A549 treated with RU486 at 1 μM for 4 hours (cell line): ENCODE measurements around the gene GCA. TPM values are rescaled to one million over a fixed set of nuclear protein-coding genes. Genes with fewer than 3 reads are reported as not detected.

Experiments
- total RNA-seq: library from RNA; stranded (reverse); fragments of 200-300 nt; extraction: Qiagen RNA extraction; gene quantifications from 5 replicates; pipeline ENCODE4 v1.2.3, GENCODE V29; 2022; ENCODE audit warnings: low read depth

The GCA gene, protein sequence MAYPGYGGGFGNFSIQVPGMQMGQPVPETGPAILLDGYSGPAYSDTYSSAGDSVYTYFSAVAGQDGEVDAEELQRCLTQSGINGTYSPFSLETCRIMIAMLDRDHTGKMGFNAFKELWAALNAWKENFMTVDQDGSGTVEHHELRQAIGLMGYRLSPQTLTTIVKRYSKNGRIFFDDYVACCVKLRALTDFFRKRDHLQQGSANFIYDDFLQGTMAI
- total RNA-seq: 5.4 to 8.3 TPM (median 7.5 TPM) in 5 replicates

DNA sequence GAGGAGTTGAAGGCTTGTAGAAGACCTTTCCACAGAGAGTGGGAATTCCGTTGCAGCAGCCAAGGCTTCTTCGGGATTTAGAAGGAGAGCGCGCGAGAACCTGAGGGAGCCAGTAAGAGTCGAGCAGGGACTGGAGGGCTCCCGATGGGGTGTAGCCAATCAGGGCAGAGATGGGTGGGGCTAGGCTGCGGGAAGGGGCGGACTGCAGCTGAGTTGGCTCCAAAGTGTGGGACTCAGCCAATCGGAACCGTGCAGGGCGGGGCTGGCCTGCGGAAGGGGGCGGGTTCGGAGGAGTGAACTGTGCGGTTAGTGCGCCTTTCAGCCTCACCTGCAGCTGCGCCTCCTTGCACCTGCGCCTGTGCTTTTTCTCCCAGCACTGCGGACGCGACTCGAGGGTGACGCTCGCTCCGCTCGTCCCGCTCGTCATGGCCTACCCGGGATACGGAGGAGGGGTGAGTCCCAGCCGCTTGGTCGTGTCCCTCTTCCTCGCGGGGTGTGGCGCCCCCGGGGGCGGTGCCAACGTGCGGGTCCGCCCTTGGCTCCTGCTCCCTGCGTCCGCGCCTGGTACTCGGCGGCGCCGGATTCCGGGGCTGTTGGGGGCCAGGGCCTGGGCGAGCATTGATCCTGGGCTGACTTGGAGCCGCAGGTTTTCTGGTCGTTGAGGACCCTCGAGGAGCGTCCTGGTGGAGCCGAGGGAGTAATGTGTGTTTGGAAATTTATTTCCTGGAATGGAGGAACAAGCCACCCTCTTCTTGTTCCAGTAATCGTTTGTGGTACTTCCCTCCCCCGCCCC, at the start of gene GCA:
TSS of gene GCA (plus strand) at position 309 of the 793 bp plus-strand sequence. CDS start at position 426, 117 bp downstream.

DNA sequence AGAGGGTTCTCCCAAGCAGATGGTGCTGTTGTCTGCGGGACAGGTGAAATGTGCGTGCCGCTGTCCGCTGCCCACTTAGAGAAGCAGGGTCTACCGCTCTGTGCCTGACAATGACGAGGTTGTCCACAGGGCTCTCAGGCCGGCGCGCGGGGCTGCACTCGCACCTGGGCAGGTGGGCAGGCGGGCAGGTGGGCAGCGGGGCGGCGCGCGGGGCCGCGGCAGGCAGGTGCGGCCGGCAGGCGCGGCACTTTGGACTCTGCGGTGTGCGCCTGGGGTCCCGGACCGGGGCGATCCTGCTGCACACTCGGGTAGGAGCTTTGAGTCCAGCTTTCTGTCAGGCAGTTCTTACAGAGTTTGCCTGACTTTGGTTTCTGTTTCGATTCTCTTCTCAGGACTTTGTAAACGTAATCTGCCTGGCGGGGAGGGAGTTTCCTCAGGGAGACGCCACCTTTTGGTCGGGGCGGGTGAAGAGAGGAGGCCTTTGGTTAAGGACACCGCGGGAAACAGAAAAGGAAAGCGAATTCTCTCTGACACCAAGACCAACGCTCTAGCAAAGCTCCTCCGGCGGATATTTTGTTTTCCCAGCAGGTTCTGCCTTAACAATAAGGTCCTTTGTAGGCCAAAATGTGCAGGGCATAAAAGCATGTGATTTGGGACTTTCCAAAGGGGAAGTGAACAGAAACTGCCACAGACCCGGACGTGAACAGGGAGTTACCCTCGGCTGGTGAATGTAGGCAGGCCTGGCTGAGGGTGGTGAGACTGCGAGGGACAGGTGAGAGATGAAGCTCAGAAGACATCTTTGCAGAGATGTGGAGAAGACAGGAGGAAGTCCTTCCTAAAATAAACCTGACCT, 25.4 kb upstream of the GCA start, which contains the start of gene IFIH1:
TSS of gene IFIH1 (minus strand) at position 357 of the 853 bp plus-strand sequence. CDS start 377 bp downstream, outside the sequence.

Other genes with a start within 250 kb of the GCA start
- not detected in 5 replicates for gene GCG, start 191.9 kb upstream of the GCA start, total RNA-seq
- gene FAP, start 100.7 kb upstream of the GCA start, total RNA-seq: 0.06 TPM in 1 of 5 replicates, not detected in the others
- 0.89 to 2.0 TPM (median 1.1 TPM) in 5 replicates for gene IFIH1, start 25.4 kb upstream of the GCA start, total RNA-seq